HG03432 (cell line): Measurements from ENCODE around the gene PODXL2.
"Not testable (repeated sequence)": the region's sequence is repeated elsewhere in the genome, so short reads cannot be mapped to it uniquely, and the experiment has no call there.

Experiments used
- ATAC-seq: cut with Tn5 transposase; IDR thresholded peaks from one replicate; pipeline ENCODE4 v1.9.1; 2021; ENCODE audit warnings: mild to moderate bottlenecking, moderate library complexity; ENCODE audit not compliant: unreplicated experiment

Gene PODXL2

GRCh38 chr3:127604546-127605165 is 24.3 kb upstream of the PODXL2 start:
- no peak for ATAC-seq

GRCh38 chr3:127605547-127605946 is 23.4 kb upstream of the PODXL2 start:
- ATAC-seq, result not testable (repeated sequence)

GRCh38 chr3:127606086-127606805 is 22.7 kb upstream of the PODXL2 start:
- ATAC-seq, result no peak

GRCh38 chr3:127606981-127607595 is 21.9 kb upstream of the PODXL2 start:
- no peak for ATAC-seq

GRCh38 chr3:127607675-127608361 is 21.2 kb upstream of the PODXL2 start:
- no peak for ATAC-seq

- ATAC-seq, result no peak
These were observed 20.6 kb upstream of the PODXL2 start for GRCh38 chr3:127608362-127608718.

GRCh38 chr3:127610105-127610504 is 18.9 kb upstream of the PODXL2 start:
- ATAC-seq, result no peak

- no peak for ATAC-seq
These were observed 17.7 kb upstream of the PODXL2 start for GRCh38 chr3:127611251-127611650.

- ATAC-seq, result no peak
These were observed 16.0 kb upstream of the PODXL2 start for GRCh38 chr3:127612966-127613365.

- ATAC-seq, result no peak
These were observed 15.6 kb upstream of the PODXL2 start for GRCh38 chr3:127613406-127613805.

GRCh38 chr3:127614928-127615589 is 13.9 kb upstream of the PODXL2 start:
- ATAC-seq, result no peak

- no peak for ATAC-seq
These were observed 13.2 kb upstream of the PODXL2 start for GRCh38 chr3:127615631-127616305.

GRCh38 chr3:127616836-127617605 is 12.0 kb upstream of the PODXL2 start:
- no peak for ATAC-seq

GRCh38 chr3:127618891-127619290 is 10.1 kb upstream of the PODXL2 start:
- ATAC-seq, result no peak

GRCh38 chr3:127620637-127621375 is 8.2 kb upstream of the PODXL2 start:
- no peak for ATAC-seq

- no peak for ATAC-seq
These were observed 7.0 kb upstream of the PODXL2 start for GRCh38 chr3:127622031-127622430.

- ATAC-seq, result no peak
These were observed 6.0 kb upstream of the PODXL2 start for GRCh38 chr3:127622772-127623576.

- ATAC-seq, result no peak
These were observed 4.9 kb upstream of the PODXL2 start for GRCh38 chr3:127624063-127624462.
